ENCODE results near the gene XPO4.
"Not testable (repeated sequence)": the region's sequence is repeated elsewhere in the genome, so short reads cannot be mapped to it uniquely, and the experiment has no call there.

DNA sequence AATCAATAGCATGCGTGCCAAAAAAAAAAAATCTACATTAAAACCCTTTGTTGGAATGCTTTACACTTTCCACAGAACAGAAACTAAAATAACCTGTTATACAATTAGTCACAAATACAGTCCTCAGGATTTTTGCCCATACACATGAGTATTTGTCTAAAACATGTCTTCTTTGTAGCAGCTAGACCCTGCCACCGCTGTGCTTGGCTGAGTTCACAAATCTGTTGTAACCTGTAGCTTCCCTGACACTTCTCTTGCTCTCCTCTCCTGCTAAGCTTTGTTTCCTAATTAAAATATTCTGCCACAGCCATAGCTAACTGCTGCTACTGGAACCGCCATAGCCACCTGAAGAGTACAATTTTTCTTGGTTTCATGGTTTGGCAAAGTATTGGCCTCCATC, 45.5 kb upstream of the XPO4 start:
- TF ChIP-seq SUZ12 (IDR thresholded peaks at IDR 0.05; ENCODE audit: extremely low read depth, insufficient read depth, insufficient read length); ZNF274 (IDR thresholded peaks at IDR 0.05; ENCODE audit: low read depth, low read length); YY1 (IDR thresholded peaks at IDR 0.05; ENCODE audit: insufficient read depth, insufficient read length): not testable (repeated sequence)
